Duodenal mucosa (tissue), 2 donors: ENCODE results near the gene KPTN.

ENCODE experiments used
- H3K27ac ChIP-seq: one replicate; pipeline ENCODE4 v1.7.0; 2013; ENCODE audit warnings: low read depth, low read length
- H3K27me3 ChIP-seq, 2 donors: one replicate each; pipeline ENCODE4 v1.7.0; 2013; ENCODE audit warnings: low read length in 2 of 2, control low read depth in 1 of 2; ENCODE audit not compliant: insufficient read depth in 2 of 2, control insufficient read depth in 1 of 2
- H3K36me3 ChIP-seq, 2 donors: one replicate each; pipeline ENCODE4 v1.7.0; 2013; ENCODE audit warnings: low read length in 2 of 2, control low read depth in 1 of 2; ENCODE audit not compliant: insufficient read depth in 2 of 2, control insufficient read depth in 1 of 2
- H3K4me1 ChIP-seq, 2 donors: one replicate each; pipeline ENCODE4 v1.7.0; 2013; ENCODE audit warnings: low read length in 2 of 2, control low read depth in 1 of 2; ENCODE audit not compliant: insufficient read depth in 2 of 2, control insufficient read depth in 1 of 2
- H3K4me3 ChIP-seq, 2 donors: one replicate each; pipeline ENCODE4 v1.7.0; 2013; ENCODE audit warnings: low read length in 2 of 2, low read depth in 1 of 2
- H3K9ac ChIP-seq, 2 donors: one replicate each; pipeline ENCODE4 v1.7.0; 2013; ENCODE audit warnings: low read length in 2 of 2, low read depth in 1 of 2
- H3K9me3 ChIP-seq, 2 donors: one replicate each; pipeline ENCODE4 v1.7.0; 2013; ENCODE audit warnings: low read length in 2 of 2, control low read depth in 1 of 2; ENCODE audit not compliant: control insufficient read depth in 1 of 2

KPTN gene

DNA sequence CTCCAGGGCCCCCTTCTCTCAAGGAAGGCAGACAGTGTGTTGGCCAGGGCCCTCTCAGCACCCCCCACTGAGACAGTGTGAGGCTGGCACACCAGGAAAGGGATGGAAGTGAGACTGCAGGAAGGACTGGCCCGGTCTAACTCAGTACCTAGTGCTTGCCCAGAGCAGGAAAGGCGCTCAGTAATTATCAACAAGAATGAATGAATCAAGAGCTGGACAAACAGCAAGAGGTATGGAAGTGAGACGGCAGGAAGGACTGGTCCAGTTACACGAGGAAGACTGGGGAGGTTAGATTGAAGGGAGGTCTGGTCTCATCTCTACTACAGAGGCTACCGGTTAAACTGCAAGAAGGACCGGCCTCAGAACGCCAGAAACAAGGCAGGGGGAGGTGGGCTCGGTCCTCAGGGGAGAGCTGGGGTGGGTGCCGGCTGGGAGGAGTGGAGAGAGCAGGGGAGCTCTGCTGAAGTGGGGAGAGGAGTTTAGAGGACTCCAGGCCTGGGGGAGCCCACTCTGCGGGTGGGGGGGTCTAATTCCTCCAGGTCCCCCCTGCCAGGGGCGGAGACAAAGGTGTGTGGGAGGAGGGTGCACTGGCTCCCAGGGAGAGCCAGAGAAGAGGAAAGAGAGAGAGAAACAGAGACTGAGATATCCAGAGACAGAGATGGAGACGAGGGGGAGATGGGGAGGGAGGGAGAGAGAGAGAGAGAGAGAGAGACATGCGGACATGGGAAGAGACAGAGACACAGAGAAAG, 13.4 kb downstream of the KPTN start:
- Histone ChIP-seq H3K27me3 (peaks cover 30 to 40% of the 10 kb centered on the region in 2 donors), H3K9me3 (no peaks in the 10 kb centered on the region), H3K36me3 (no peaks in the 10 kb centered on the region), H3K27ac (no peak overlapping the region), H3K4me3 (no peak overlapping the region), H3K4me1 (no peaks in the 10 kb centered on the region), H3K9ac (no peak overlapping the region)

- Histone ChIP-seq H3K27me3 (peaks cover 39 to 45% of the 10 kb centered on the region in 2 donors), H3K27ac (no peak overlapping the region), H3K4me1 (no peaks in the 10 kb centered on the region), H3K36me3 (no peaks in the 10 kb centered on the region), H3K9me3 (no peaks in the 10 kb centered on the region), H3K4me3 (no peak overlapping the region), H3K9ac (no peak overlapping the region)
Observed at GRCh38 chr19:47469719-47470118, 14.3 kb downstream of the KPTN start.

DNA sequence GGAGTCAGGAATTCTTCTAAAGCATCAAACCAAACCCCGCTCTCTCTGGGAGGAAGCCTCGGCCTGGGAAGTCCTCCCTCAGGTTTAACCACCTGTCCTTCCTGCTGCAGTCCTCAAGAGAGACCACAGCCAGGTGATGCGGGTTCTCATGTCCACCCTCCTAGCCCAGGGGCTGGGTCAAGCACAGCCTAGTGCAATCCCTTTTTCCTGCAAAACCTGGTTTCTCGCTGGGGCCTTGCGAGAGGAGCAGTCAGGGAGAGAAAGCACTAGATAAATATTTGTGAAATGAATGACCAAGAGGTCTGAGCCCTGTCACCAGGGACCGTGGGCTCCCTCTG, 14.7 kb downstream of the KPTN start:
- Histone ChIP-seq H3K36me3 (no peaks in the 10 kb centered on the region), H3K27me3 (peaks cover 39 to 49% of the 10 kb centered on the region in 2 donors), H3K4me3 (no peak overlapping the region), H3K9ac (no peak overlapping the region), H3K27ac (no peak overlapping the region), H3K9me3 (no peaks in the 10 kb centered on the region), H3K4me1 (no peaks in the 10 kb centered on the region)

DNA sequence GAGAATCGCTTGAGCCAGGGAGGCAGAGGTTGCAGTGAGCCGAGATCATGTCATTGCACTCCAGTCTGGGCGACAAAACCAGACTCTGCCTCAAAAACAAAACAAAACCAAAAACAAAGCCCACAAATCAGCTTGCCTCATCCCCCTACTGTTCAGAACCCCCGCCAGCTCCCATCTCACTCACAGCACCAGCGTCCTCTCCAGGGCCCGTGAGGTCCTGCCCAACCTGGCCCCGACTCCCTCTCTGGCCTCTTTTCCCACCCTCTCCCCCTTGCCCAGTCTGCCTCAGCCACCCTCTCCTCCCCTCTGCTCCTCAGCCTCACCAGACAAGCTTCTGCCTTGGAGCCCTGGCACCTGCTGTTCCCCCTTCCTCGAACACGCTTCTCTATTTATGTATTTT, 16.1 kb downstream of the KPTN start:
- no peaks in the 10 kb centered on the region for H3K36me3 ChIP-seq
- no peaks in the 10 kb centered on the region for H3K9me3 ChIP-seq
- H3K27ac ChIP-seq: no peak overlapping the region
- no peak overlapping the region for H3K4me3 ChIP-seq
- H3K9ac ChIP-seq: no peak overlapping the region
- peaks cover 39 to 49% of the 10 kb centered on the region in 2 donors for H3K27me3 ChIP-seq
- no peaks in the 10 kb centered on the region for H3K4me1 ChIP-seq

DNA sequence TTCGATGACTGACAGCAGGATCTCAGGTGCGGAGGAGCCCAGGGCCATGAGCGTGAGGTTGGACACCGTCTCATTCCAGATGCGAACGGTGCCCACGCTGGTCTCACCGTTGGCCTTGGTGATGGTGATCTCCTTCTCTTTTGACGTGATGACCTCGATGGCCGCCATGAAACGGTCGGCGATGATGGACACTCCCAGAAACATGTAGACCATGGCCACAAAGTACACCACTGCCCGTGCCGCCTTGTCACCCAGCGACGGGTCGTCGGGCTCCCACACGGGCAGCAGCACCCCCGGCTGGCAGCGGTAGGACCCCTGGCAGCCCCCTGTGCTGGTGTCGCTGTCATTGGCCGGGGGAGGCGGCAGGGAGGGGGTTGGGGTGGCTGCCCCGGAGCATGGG, 18.1 kb downstream of the KPTN start:
- no peaks in the 10 kb centered on the region for H3K36me3 ChIP-seq
- H3K27me3 ChIP-seq: peaks cover 38 to 39% of the 10 kb centered on the region in 2 donors
- no peak overlapping the region for H3K9ac ChIP-seq
- H3K4me1 ChIP-seq: no peaks in the 10 kb centered on the region
- H3K9me3 ChIP-seq: no peaks in the 10 kb centered on the region
- no peak overlapping the region for H3K27ac ChIP-seq
- no peak overlapping the region for H3K4me3 ChIP-seq

DNA sequence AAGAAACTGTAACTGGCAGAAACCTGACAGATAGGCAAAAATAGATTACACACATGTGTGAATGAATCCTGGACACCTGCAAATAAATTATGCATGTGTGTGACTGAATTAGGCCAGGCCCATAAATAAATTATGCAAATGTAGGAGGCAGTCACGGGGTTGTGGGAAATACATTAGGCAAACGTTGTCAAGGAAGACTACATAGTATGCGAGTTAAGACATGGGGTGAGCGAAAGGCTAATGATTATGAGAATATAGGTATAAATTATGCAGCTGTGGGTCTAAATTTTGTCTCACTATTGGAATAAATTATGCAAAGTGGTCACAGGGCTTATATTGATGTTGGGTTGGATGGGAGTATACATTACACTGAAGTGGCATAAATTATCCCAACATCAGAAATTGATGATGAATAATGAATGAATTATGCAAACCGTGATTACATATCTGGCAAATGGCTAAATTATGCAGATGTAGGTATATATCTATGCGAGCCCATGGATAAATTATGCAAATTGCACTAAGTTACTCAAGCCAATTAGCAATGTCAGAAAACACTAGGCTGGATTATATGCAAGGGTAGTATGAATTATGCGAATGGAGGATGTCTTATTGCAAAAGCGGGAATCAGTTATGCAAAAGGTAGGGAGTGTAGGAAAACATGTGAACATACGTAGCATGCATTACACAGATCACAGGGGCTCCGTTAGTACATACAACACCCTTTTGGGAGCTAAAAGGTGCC, 19.2 kb downstream of the KPTN start:
- no peaks in the 10 kb centered on the region for H3K36me3 ChIP-seq
- H3K4me1 ChIP-seq: no peaks in the 10 kb centered on the region
- no peak overlapping the region for H3K4me3 ChIP-seq
- no peak overlapping the region for H3K27ac ChIP-seq
- H3K9ac ChIP-seq: no peak overlapping the region
- H3K27me3 ChIP-seq: peaks cover 29 to 32% of the 10 kb centered on the region in 2 donors
- no peaks in the 10 kb centered on the region for H3K9me3 ChIP-seq

GRCh38 chr19:47461876-47462275, 22.1 kb downstream of the KPTN start:
- Histone ChIP-seq H3K9ac (no peak overlapping the region), H3K27me3 (peaks cover 37 to 38% of the 10 kb centered on the region in 2 donors), H3K4me3 (no peak overlapping the region), H3K4me1 (no peaks in the 10 kb centered on the region), H3K27ac (no peak overlapping the region), H3K36me3 (no peaks in the 10 kb centered on the region), H3K9me3 (no peaks in the 10 kb centered on the region)

GRCh38 chr19:47459477-47459876, 24.5 kb downstream of the KPTN start:
- no peak overlapping the region for H3K27ac ChIP-seq
- H3K4me3 ChIP-seq: no peak overlapping the region
- H3K9me3 ChIP-seq: peaks cover 0 to 11% of the 10 kb centered on the region in 2 donors
- H3K9ac ChIP-seq: no peak overlapping the region
- H3K27me3 ChIP-seq: peaks cover 32 to 39% of the 10 kb centered on the region in 2 donors
- no peaks in the 10 kb centered on the region for H3K4me1 ChIP-seq
- no peaks in the 10 kb centered on the region for H3K36me3 ChIP-seq

DNA sequence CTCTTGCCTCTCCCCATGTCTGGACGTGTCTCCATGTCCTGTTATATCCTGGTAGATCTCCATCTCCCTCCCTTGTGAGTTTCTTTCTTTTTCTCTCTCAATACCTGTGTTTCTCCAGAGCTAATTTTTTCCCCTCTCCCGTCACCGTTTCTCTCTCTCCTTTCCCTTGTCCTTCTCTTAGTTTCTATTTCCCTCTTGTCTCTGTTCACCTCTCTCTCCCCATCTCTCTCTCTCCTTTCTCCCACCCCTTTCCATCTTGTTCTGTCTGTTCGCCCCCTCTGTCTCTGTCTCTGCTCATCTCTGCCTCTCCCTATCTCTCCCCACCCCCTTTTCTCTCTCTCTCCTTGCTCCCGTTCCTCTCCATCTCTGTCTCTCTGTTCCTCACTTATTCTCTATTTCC, 25.3 kb downstream of the KPTN start:
- no peaks in the 10 kb centered on the region for H3K36me3 ChIP-seq
- peaks cover 31 to 39% of the 10 kb centered on the region in 2 donors for H3K27me3 ChIP-seq

DNA sequence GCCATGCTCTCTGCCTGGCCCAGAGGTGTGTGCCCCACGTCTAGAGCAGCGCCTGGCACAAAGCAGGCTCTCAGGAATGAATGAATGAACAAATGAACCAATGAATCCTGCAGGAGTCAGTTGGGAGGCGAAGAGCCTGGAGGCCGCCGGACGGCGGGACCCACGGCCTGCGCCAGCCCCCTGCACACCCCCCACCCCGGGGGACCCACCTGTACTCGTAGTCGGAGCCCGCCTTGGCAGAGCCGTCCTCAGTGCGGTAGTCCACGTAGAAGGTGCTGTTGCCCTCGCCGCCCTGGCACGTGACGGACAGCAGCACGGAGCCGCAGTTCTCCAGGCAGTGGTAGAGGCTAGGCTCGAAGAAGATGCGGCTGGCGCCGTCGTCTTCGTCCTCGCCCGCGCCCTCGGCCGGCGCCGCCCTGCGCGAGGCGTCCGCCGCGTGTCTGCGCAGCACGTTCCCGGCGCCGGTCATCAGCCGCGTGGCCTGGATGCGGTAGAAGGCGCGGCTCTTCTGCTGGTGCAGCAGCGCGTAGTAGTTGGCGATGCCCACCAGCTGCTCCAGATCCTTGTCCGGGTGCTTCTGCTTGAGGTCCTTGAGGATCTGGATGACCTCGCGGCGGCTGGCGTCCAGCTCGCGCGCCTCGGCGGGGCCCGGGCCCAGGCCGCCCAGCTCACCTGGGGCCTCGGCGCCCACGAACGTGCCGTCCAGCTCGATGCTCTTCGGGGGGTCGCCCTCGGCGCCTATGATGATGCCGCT, 27.1 kb downstream of the KPTN start:
- peaks cover 0 to 11% of the 10 kb centered on the region in 2 donors for H3K9me3 ChIP-seq
- no peaks in the 10 kb centered on the region for H3K4me1 ChIP-seq
- no peak overlapping the region for H3K27ac ChIP-seq
- H3K27me3 ChIP-seq: peaks cover 31 to 39% of the 10 kb centered on the region in 2 donors
- no peak overlapping the region for H3K4me3 ChIP-seq
- no peak overlapping the region for H3K9ac ChIP-seq
- no peaks in the 10 kb centered on the region for H3K36me3 ChIP-seq

More for the DNA sequence above, 25.3 kb downstream of the KPTN start:
- H3K4me3 ChIP-seq: no peak overlapping the region
- H3K9ac ChIP-seq: no peak overlapping the region
- no peak overlapping the region for H3K27ac ChIP-seq
- peaks cover 0 to 11% of the 10 kb centered on the region in 2 donors for H3K9me3 ChIP-seq
- H3K4me1 ChIP-seq: no peaks in the 10 kb centered on the region
